Neural cell (in vitro differentiated cells): Measurements from ENCODE around the gene FRMD4B.

Experiments used
- CTCF ChIP-seq: fragments of 450-650 bp; IDR thresholded peaks from 2 replicates; pipeline ENCODE4 v1.5.1; 2014; ENCODE audit warnings: antibody characterized with exemption, mild to moderate bottlenecking, moderate library complexity; ENCODE audit not compliant: poor library complexity, severe bottlenecking
- REST ChIP-seq: IDR thresholded peaks from 2 replicates; pipeline ENCODE4 v1.6.1; 2012; ENCODE audit warnings: borderline replicate concordance

- no peak for TF ChIP-seq CTCF
- TF ChIP-seq REST, result no peak
Observed at GRCh38 chr3:69260216-69260787, 125.6 kb downstream of the FRMD4B start.
